HG02642 (cell line): ENCODE results near the gene CDH2.

ENCODE experiments used
- ATAC-seq: cut with Tn5 transposase; IDR thresholded peaks from one replicate; pipeline ENCODE4 v1.9.1; 2021; ENCODE audit warnings: mild to moderate bottlenecking; ENCODE audit not compliant: unreplicated experiment, poor library complexity

The CDH2 gene

GRCh38 chr18:28062443-28062842, 114.5 kb downstream of the CDH2 start:
- no peak for ATAC-seq

GRCh38 chr18:28059861-28060260, 117.1 kb downstream of the CDH2 start:
- no peak for ATAC-seq

DNA sequence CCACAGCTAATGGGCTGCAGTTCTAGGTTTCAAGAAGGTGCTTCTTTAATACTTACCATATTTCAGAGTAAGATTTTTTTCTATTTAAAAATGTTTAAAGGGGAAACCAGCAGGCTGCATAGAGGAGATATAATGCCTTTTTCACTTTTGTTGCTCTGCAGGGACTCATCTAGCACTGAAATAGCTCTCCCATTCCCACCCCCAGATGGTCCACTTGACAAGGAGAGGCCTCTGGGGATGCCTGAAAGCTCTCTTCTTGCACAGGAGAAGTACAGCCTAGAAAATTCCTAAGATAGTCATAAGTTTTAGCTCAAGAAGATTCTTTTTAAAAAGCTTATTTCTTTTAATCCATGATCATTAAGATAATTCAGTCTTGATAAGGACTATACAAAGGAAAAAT, 126.4 kb downstream of the CDH2 start:
- ATAC-seq: no peak

GRCh38 chr18:28048612-28049011, 128.3 kb downstream of the CDH2 start:
- ATAC-seq: no peak

GRCh38 chr18:28045880-28046279, 131.1 kb downstream of the CDH2 start:
- ATAC-seq: no peak

GRCh38 chr18:28045176-28045810, 131.6 kb downstream of the CDH2 start:
- no peak for ATAC-seq

- ATAC-seq: no peak
These were observed 132.9 kb downstream of the CDH2 start for GRCh38 chr18:28044036-28044435.

DNA sequence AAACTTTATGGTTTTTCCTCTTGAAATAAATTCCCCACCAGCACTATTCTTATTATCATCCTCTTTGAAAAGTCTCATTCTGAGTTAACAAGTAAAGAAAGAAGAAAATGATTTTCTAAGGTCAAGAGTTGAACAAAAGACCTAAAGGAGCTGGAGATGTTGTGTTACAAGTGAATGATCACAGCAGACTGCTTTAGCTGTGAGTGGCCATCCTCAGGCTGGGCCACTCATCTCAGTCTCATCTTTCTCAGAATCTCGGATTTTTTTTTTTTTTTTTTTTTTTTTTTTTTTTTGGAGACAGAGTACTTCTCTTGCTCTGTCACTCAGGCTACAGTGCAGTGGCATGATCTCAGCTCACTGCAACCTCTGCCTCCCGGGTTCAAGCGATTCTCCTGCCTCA, 133.3 kb downstream of the CDH2 start:
- no peak for ATAC-seq

DNA sequence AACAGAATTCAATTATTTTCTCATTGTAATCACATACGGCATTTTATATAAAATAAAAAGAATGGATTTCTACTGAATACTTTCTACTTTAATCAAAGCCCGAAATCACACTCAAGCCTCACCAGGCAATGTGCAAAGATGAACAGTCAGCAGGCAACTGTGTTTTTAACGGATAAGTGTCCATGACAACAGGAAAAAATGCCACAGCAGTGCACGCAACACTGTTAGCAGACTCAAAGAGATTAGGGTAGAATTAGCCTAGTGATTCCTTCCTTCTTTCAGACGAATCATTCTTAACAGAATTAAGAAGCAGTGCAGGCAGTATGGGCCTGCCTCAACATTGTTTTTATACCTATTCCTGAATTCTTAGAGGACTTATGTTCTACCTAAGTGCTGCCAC, 135.6 kb downstream of the CDH2 start:
- ATAC-seq: no peak

DNA sequence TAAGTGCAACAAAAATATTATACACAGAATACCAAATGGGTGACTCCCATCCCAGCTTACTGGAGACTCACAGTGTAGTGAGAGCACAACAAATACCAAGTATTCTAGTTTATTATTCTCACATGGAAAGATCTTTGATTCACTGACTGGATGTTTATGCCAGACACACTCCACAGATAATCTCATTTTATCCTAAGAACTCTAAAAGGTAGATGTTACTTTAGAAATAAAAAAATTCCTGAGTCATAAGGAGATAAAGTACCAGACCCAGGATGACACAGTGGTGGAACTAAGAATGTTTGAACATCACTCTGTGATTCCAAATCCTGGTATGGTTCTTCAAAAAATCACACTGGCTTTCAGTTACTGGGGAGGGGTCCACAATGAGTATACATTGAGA, 136.2 kb downstream of the CDH2 start:
- ATAC-seq: no peak

GRCh38 chr18:28040211-28040610, 136.7 kb downstream of the CDH2 start:
- no peak for ATAC-seq

- ATAC-seq: no peak
These were observed 137.2 kb downstream of the CDH2 start for GRCh38 chr18:28039691-28040090.

- ATAC-seq: no peak
These were observed 137.9 kb downstream of the CDH2 start for GRCh38 chr18:28039078-28039477.

GRCh38 chr18:28036488-28036887, 140.4 kb downstream of the CDH2 start:
- no peak for ATAC-seq

GRCh38 chr18:28034567-28034966, 142.4 kb downstream of the CDH2 start:
- no peak for ATAC-seq

- no peak for ATAC-seq
These were observed 144.8 kb downstream of the CDH2 start for GRCh38 chr18:28032177-28032576.

- ATAC-seq: no peak
These were observed 146.5 kb downstream of the CDH2 start for GRCh38 chr18:28030458-28030857.

GRCh38 chr18:28027755-28028154, 149.2 kb downstream of the CDH2 start:
- ATAC-seq: no peak

DNA sequence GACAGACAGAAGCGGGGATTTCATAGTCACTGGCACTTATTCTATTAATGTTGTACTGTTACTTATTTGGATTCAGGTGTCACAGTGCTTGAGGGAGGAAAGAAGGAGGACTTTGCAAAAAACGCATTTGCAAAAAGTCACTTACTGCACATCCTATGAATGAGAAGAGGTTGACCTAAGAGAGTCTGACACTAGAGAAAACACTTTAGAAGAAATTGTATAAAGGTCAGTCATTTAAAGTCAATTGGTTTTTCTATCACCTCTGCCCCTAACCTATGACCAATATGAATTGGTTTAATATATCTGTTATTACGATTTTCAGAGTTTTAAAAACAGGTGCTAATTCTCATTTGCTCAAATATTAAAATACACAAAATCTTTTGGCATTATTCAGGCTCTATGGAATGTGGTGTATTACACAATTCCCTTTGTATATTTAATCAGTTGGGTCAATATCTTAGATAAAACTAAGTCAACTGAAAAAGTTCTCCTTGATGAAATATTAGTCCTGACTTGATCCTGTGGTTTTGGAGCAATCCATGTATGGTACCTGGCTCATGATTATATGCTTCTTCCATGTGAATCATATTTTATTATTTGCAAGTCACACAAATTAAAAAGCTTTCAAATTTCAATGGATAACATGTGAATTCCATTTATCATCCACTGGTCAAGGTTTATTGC, 157.4 kb downstream of the CDH2 start:
- no peak for ATAC-seq

DNA sequence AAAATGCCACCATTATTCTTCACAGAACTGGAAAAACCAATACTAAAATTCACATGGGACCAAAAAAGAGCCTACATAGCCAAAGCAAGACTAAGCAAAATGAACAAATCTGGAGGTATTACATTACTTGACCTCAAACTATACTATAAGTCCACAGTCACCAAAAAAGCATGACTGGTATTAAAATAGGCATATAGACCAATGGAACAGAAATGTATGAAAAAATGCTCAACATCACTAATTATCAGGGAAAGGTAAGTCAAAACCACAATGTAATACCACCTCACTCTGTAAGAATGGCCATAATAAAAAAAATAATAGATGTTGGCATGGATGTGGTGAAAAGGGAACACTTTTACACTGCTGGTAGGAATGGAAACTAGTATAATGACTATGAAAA, 158.6 kb downstream of the CDH2 start:
- ATAC-seq: no peak

GRCh38 chr18:28015671-28016070, 161.3 kb downstream of the CDH2 start:
- ATAC-seq: no peak

GRCh38 chr18:28013066-28013465, 163.9 kb downstream of the CDH2 start:
- ATAC-seq: no peak
